Parathyroid adenoma (tissue), 2 donors: Measurements from ENCODE around the gene COPZ2.
A peak's percentile ranks its signal among the peaks of the same experiment; 100 is the strongest.
"Not testable (repeated sequence)": the region's sequence is repeated elsewhere in the genome, so short reads cannot be mapped to it uniquely, and the experiment has no call there.

Experiments
- H2AFZ ChIP-seq: fragments of 300-600 bp; sonication (generic); one replicate; pipeline ENCODE4 v1.7.0; 2017; ENCODE audit warnings: antibody characterized with exemption, mild to moderate bottlenecking
- H3K27ac ChIP-seq: fragments of 300-600 bp; sonication (generic); one replicate; pipeline ENCODE4 v1.7.0; 2017
- H3K27me3 ChIP-seq: fragments of 300-600 bp; sonication (generic); one replicate; pipeline ENCODE4 v1.7.0; 2017; ENCODE audit warnings: low read length; ENCODE audit not compliant: control insufficient read depth, insufficient read depth
- H3K36me3 ChIP-seq: fragments of 300-600 bp; sonication (generic); one replicate; pipeline ENCODE4 v1.7.0; 2017; ENCODE audit warnings: low read length; ENCODE audit not compliant: control insufficient read depth, insufficient read depth
- H3K4me1 ChIP-seq: fragments of 300-600 bp; sonication (generic); one replicate; pipeline ENCODE4 v1.7.0; 2017; ENCODE audit warnings: control low read depth
- H3K4me2 ChIP-seq: fragments of 300-600 bp; sonication (generic); one replicate; pipeline ENCODE4 v1.7.0; 2017; ENCODE audit warnings: low read length
- H3K4me3 ChIP-seq: fragments of 300-600 bp; sonication (generic); one replicate; pipeline ENCODE4 v1.7.0; 2017; ENCODE audit warnings: low read depth, low read length
- H3K79me2 ChIP-seq: fragments of 300-600 bp; sonication (generic); one replicate; pipeline ENCODE4 v1.7.0; 2017; ENCODE audit warnings: control low read depth
- H3K9ac ChIP-seq: fragments of 300-600 bp; sonication (generic); one replicate; pipeline ENCODE4 v1.7.0; 2017; ENCODE audit warnings: mild to moderate bottlenecking
- H3K9me3 ChIP-seq: fragments of 300-600 bp; sonication (generic); one replicate; pipeline ENCODE4 v1.7.0; 2017; ENCODE audit warnings: low read length; ENCODE audit not compliant: control insufficient read depth
- TF ChIP-seq, protein P1 (sequence below): fragments of 300-600 bp; sonication (generic); IDR thresholded peaks from one replicate; pipeline ENCODE4 v1.7.0; 2017; ENCODE audit warnings: antibody characterized with exemption, mild to moderate bottlenecking
- donor health status: primary hyperparathyroidism.

COPZ2 gene

DNA sequence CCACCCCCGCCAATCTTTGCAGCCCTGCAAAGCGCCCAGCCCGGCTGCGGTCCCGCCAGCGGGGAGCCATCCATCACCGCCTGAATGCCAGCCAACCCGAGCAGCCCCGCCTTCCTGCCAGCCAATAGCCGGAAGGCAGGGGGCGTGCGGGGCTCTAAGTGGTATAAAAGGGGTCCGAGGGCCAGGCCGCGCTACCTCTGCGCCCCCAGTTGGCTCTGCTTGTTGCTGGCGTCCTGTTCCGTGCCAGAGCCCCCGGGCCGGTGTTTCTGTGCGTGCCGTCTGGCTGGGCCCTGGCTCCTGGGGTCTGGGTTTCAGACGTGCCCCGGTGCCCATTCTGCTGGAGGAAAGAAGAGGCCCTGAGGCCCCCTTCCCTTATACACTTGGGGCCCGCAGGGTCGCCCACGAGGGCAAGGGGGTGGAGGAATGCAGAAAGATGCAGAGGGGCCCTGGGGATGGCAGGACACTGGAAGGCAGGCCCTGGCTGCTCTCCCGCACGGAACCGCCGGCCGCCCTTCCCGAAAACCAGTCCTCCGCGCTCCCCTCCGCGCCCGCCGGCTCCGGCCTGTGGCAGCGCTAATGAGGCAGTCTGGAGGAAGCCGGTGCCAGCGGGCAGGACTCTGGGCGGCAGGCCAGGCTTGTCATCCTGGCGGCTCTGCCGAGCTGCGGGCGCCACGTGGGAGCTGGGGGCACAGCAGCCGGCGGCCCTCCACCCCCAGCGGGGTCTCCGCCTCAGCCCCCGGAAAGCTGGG, 14.0 kb downstream of the COPZ2 start:
- Histone ChIP-seq H3K4me3 (peak overlapping the region; percentile 41), H3K9ac (no peak overlapping the region), H3K27ac (peak overlapping the region; percentile 82), H3K4me2 (peak overlapping the region; percentile 51), H3K27me3 (no peaks in the 10 kb centered on the region), H3K9me3 (no peaks in the 10 kb centered on the region), H2AFZ (peak overlapping the region; percentile 88), H3K4me1 (peaks cover 28% of the 10 kb centered on the region), H3K36me3 (no peaks in the 10 kb centered on the region), H3K79me2 (no peaks in the 10 kb centered on the region)
- TF ChIP-seq, protein P1, sequence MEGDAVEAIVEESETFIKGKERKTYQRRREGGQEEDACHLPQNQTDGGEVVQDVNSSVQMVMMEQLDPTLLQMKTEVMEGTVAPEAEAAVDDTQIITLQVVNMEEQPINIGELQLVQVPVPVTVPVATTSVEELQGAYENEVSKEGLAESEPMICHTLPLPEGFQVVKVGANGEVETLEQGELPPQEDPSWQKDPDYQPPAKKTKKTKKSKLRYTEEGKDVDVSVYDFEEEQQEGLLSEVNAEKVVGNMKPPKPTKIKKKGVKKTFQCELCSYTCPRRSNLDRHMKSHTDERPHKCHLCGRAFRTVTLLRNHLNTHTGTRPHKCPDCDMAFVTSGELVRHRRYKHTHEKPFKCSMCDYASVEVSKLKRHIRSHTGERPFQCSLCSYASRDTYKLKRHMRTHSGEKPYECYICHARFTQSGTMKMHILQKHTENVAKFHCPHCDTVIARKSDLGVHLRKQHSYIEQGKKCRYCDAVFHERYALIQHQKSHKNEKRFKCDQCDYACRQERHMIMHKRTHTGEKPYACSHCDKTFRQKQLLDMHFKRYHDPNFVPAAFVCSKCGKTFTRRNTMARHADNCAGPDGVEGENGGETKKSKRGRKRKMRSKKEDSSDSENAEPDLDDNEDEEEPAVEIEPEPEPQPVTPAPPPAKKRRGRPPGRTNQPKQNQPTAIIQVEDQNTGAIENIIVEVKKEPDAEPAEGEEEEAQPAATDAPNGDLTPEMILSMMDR = peak; percentile 40

- H3K4me1 ChIP-seq = peaks cover 30% of the 10 kb centered on the region
- no peak overlapping the region for H3K27ac ChIP-seq
Observed at GRCh38 chr17:48022901-48023300, 14.7 kb downstream of the COPZ2 start.

GRCh38 chr17:48021934-48022333, 15.7 kb downstream of the COPZ2 start:
- Histone ChIP-seq H3K27me3 (no peaks in the 10 kb centered on the region), H3K9me3 (no peaks in the 10 kb centered on the region), H3K4me1 (peaks cover 33% of the 10 kb centered on the region), H2AFZ (no peak overlapping the region), H3K79me2 (no peaks in the 10 kb centered on the region), H3K4me3 (no peak overlapping the region), H3K36me3 (no peaks in the 10 kb centered on the region), H3K27ac (no peak overlapping the region), H3K4me2 (no peak overlapping the region), H3K9ac (no peak overlapping the region)
- TF ChIP-seq, protein P1 = no peak

More at GRCh38 chr17:48022901-48023300, 14.7 kb downstream of the COPZ2 start:
- no peak overlapping the region for H3K4me3 ChIP-seq
- peak overlapping the region; percentile 51 for H3K4me2 ChIP-seq
- peak overlapping the region; percentile 88 for H2AFZ ChIP-seq
- no peaks in the 10 kb centered on the region for H3K36me3 ChIP-seq
- TF ChIP-seq, protein P1 = no peak
- H3K9ac ChIP-seq = no peak overlapping the region
- no peaks in the 10 kb centered on the region for H3K9me3 ChIP-seq
- no peaks in the 10 kb centered on the region for H3K79me2 ChIP-seq
- no peaks in the 10 kb centered on the region for H3K27me3 ChIP-seq

DNA sequence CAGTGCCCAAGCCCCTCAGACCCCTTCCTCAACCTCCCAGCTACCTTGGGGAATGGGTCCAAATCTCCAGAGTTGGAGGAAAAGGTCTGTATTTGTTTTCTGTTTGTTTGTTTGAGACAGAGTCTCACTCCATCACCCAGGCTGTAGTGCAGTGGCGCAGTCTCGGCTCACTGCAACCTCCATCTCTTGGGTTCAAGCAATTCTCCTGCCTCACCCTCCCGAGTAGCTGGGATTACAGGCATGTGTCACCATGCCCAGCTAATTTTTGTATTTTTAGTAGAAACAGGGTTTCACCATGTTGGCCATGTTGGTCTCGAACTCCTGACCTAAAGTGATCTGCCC, 19.8 kb downstream of the COPZ2 start:
- not testable (repeated sequence) for H3K9ac ChIP-seq, H3K4me2 ChIP-seq, H3K27me3 ChIP-seq, H3K36me3 ChIP-seq, H3K9me3 ChIP-seq, H3K79me2 ChIP-seq, H3K4me3 ChIP-seq
- Histone ChIP-seq H3K4me1 (peaks cover 15% of the 10 kb centered on the region), H3K27ac (peak overlapping the region; percentile 41), H2AFZ (peak overlapping the region; percentile 66)

DNA sequence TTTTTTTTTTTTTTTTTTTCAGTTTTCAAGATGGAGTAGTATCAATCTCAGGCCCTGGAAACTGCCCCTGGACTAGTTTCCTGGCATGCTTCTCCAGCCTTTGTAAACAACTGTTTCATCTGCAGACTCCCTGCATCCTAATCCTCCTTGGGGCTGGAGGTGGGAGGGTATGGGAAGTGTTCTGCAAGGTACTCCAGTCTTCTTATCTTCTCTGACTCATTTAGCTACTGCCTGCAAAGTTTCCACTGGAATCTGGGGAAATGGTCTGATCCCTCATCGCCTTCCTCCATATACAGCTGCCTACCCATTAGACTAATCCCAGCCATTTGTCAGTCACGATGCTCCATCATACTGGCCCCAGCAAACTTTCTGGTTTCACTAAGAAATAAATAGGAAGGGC, 21.5 kb downstream of the COPZ2 start:
- H3K9me3 ChIP-seq = no peaks in the 10 kb centered on the region
- no peaks in the 10 kb centered on the region for H3K27me3 ChIP-seq
- peaks cover 25% of the 10 kb centered on the region for H3K4me1 ChIP-seq

More for the DNA sequence above, 21.5 kb downstream of the COPZ2 start:
- Histone ChIP-seq H3K36me3 (no peaks in the 10 kb centered on the region), H2AFZ (no peak overlapping the region), H3K4me3 (no peak overlapping the region), H3K27ac (no peak overlapping the region), H3K9ac (no peak overlapping the region), H3K4me2 (no peak overlapping the region), H3K79me2 (no peaks in the 10 kb centered on the region)
- TF ChIP-seq, protein P1 = no peak
